NCI-H2107 treated with DMSO at 0.1 percent for 48 hours (cell line): ENCODE measurements around the gene C1orf56.

Source experiments
- DNase-seq: peaks from one replicate; lab custom pipeline; 2025; ENCODE audit not compliant: unreplicated experiment; lab: John Stamatoyannopoulos, UW

Gene C1orf56

GRCh38 chr1:151024540-151025146 lies 22.9 kb upstream of the C1orf56 start:
- peak; percentile 58 for DNase-seq

DNA sequence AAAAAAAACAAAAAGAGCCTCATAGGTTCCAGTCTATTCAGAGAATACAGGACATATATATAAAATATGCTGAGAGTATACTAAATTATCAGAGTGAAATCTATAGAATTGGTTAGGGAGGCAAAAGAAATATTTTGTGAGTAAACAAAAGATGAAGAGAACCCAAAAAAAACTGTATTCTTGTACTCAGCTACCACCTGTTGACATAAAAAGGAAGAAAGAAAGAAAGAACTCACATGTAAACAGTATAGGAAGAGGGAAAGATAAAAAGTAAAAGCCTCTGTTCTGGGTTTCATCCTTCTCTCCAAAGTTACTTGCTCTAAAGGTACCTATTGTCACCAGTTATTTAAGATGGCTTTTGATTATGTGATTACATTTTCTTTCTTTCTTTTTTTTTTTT lies 21.1 kb upstream of the C1orf56 start:
- DNase-seq, result no peak

GRCh38 chr1:151032164-151032563 lies 15.4 kb upstream of the C1orf56 start:
- DNase-seq, result no peak

DNA sequence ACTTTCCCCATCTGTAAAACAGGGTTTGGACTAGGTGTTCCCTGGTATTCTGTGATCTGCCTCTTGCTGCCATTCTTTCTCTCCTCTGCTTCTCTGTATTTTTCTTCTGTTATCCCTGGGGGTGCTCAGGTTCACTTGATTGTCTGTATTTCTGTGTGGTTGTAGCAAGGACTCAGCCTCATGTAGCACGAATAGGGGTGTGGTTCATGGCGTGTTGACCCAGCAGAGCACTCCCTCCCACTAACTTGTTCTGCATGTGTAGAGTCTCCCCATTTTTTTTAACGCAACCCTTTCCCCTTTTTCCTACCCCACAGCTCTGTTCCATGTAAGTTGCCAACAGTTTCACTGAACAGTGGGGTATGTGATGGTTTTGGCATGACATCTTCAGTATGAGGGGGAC lies 12.4 kb upstream of the C1orf56 start:
- no peak for DNase-seq

GRCh38 chr1:151036356-151036755 lies 11.2 kb upstream of the C1orf56 start, which contains the start of gene BNIPL:
TSS of gene BNIPL (plus strand) at chr1:151036586. CDS start at chr1:151036726, 140 bp downstream.
- no peak for DNase-seq

DNA sequence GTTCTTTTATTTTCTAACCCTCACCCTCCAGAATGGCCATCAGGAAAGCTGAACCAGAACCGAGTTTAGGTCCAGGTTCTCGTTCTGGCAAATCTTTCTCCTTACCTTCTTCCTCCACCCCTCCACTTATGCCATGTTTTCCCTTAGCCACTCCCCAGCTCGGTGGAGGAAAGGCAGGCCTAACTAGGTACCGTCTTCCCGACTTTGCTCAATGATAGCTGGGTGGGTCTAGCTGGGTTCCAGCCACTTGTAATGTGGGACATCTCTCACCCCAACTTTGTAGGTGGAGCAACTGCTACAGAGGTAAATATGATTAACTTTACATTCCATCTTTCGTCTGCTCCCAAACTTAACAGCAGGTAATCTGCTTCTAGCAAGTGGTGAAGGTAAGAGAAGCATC lies 10.5 kb upstream of the C1orf56 start:
- DNase-seq, result no peak

DNA sequence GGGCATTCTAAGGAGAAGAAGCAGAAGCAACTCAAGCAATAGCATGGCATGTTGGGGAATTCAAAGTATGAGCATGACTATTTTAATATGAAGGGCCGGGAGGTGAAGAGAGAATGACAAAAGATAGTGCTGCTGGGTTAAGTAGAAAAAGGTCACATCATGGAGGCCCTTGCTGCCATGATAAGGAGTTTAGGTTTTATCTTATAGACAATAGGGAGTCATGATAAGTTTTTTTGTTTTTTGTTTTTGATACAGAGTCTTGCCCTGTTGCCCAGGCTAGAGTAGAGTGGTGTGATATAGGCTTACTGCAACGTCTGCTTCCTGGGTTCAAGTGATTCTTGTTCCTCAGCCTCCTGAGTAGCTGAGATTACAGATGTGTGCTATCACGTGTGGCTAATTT lies 8.0 kb upstream of the C1orf56 start:
- DNase-seq, result no peak

DNA sequence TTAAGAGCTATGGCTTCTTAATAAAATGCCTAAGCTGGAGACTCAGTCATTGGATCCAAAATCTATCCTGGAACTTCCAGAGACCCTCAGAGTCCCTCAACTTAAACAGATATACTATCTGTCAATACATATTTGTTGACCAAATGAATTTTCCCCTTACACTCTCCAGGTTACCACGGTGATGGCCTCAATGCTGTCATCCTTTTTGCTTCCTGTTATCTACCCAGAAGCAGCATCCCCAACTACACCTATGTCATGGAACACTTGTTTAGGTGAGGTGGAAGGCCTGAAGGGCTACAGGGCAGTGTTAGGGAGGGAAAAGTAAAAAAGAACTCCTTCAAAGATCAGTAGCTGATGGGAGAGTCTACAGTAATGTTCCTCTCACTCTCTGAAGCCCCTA lies 4.4 kb upstream of the C1orf56 start:
- no peak for DNase-seq

- DNase-seq, result peak; percentile 61
Observed at GRCh38 chr1:151047925-151048644, 534 bp downstream of the C1orf56 start.

- DNase-seq, result no peak
Observed at GRCh38 chr1:151048645-151049032, 1.1 kb downstream of the C1orf56 start.

DNA sequence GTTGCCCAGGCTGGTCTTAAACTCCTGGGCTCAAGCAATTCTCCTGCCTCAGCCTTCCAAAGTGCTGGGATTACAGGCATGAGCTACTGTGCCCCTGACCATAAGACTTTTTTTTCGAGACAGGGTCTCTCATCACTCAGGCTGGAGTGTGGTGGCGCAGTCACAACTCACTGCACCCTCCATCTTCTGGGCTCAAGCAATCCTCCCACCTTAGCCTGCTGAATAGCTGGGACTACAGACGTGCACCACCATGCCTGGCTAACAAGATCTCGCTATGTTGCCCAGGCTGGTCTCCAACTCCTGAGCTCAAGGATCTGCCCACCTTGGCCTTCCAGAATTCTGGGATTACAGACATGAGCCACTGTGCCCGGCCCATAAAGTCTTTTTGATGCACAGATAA lies 1.9 kb downstream of the C1orf56 start:
- DNase-seq, result no peak

GRCh38 chr1:151050051-151050688 lies 2.6 kb downstream of the C1orf56 start:
- no peak for DNase-seq

DNA sequence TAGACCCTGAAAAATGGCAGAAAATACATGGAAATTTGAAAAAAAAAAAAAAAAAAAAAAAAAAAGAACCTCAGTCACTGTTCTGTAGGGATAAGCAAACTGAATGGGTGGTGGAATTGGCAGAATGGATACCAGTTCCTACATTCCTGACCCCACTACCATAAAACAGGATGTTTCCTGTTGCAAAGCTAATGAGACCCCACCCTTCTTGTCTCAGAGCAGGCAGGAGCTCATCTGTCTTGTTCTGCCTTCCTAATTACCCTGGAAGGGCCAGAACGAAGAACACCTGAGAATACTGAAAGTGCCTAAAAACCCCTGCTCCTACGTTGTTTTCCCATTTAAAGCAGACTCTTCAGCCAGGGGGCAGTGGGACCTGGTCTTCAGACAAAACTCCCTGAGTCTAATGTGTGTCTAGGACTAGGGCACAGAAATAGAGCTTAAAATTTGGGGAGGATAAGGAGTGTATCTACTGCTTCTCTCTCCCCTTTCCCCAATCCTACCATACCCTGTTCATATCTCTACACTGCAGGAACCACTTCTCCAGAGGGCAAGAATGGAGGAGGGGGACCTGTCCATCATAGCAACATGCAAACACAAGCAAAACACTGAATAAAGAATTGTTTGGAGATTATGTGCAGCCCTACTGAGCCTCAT lies 3.9 kb downstream of the C1orf56 start:
- no peak for DNase-seq

DNA sequence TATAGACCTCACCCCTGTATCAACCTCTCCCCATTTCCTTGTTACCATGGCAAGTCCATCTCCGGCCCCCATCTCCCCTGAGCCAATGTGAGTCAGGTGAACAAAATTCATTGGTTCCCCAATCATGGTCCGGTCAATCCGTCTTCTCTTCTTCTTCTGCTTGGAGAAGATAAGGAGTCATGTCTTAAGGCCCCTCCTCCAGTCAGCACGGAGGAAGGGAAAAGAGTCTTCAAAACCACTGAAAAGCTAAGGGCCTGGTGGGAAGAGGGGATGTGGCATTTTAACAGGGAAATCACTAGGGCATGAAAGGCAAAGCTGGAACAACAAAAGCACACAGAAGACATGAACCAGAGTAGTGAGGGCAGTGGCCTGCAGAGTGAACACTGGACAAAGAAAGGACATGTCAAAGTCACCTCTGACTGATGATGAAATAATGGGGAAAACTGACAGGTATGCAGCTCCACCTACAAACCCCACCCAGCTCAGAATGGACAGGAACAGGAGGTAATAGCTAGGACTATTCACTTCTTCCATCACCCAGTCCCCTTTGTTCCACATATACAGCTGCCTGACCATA lies 7.5 kb downstream of the C1orf56 start:
- no peak for DNase-seq

GRCh38 chr1:151055581-151055980 lies 8.0 kb downstream of the C1orf56 start:
- DNase-seq, result no peak

GRCh38 chr1:151056149-151056548 lies 8.6 kb downstream of the C1orf56 start:
- DNase-seq, result no peak

GRCh38 chr1:151058692-151059091 lies 11.1 kb downstream of the C1orf56 start:
- DNase-seq, result peak; percentile 11

- DNase-seq, result peak; percentile 60
Observed at GRCh38 chr1:151059109-151060006, 11.8 kb downstream of the C1orf56 start, which contains the start of gene CDC42SE1. TSS of gene CDC42SE1 (minus strand) at chr1:151059622. CDS start at chr1:151055730, 3,892 bp downstream.

GRCh38 chr1:151060007-151060656 lies 12.6 kb downstream of the C1orf56 start, which contains the start of gene MLLT11:
TSS of gene MLLT11 (plus strand) at chr1:151060397. CDS start at chr1:151067225, 6,828 bp downstream.
- peak; percentile 80 for DNase-seq
